ENCODE results near the gene CHRNE. TPM values are rescaled to one million over a fixed set of nuclear protein-coding genes. Genes with fewer than 3 reads are reported as not detected.
"Not testable (repeated sequence)": the region's sequence is repeated elsewhere in the genome, so short reads cannot be mapped to it uniquely, and the experiment has no call there.

Gene CHRNE
- total RNA-seq, 1 experiment from 2014 or later = 0.31 TPM

- Histone ChIP-seq H3K9me3 (ENCODE audit: control insufficient read depth, low read depth, low read length) (no peaks in the 10 kb centered on the region), H4K91ac (ENCODE audit: insufficient read length, low read depth, low read length) (no peak overlapping the region), H4K20me1 (ENCODE audit: control insufficient read depth, insufficient read depth, insufficient read length) (no peaks in the 10 kb centered on the region), H2AFZ (ENCODE audit: low read length) (no peak overlapping the region), H4K5ac (ENCODE audit: insufficient read length, low read depth, low read length) (no peak overlapping the region), H3K4me2 (ENCODE audit: insufficient read depth, insufficient read length, low read length) (no peak overlapping the region), H3K27ac (ENCODE audit: insufficient read length, low read depth, low read length) (no peak overlapping the region), H2AK5ac (ENCODE audit: insufficient read length, low read length) (no peak overlapping the region), H3K56ac (ENCODE audit: insufficient read length, low read depth, low read length) (no peak overlapping the region), H3T11ph (ENCODE audit: low read length) (no peak overlapping the region), H3K18ac (ENCODE audit: insufficient read length, low read depth, low read length) (no peak overlapping the region), H2BK5ac (ENCODE audit: insufficient read length, low read length) (no peak overlapping the region), H4K8ac (replicated peaks; ENCODE audit: insufficient read length, low read depth, low read length) (no peak overlapping the region), H3K14ac (ENCODE audit: insufficient read depth, low read length) (no peak overlapping the region), H3K9ac (ENCODE audit: extremely low read depth, insufficient read length, low read length) (no peak overlapping the region), H2BK12ac (ENCODE audit: insufficient read length, low read depth, low read length) (no peak overlapping the region), H3K23me2 (ENCODE audit: insufficient read length, low read depth, low read length, poor library complexity, severe bottlenecking) (no peaks in the 10 kb centered on the region), H2BK15ac (ENCODE audit: low read depth, low read length) (no peak overlapping the region), H3K79me1 (ENCODE audit: insufficient read depth, low read depth, low read length, poor library complexity, severe bottlenecking) (no peaks in the 10 kb centered on the region), H3K27me3 (ENCODE audit: insufficient read depth, low read length) (no peaks in the 10 kb centered on the region), H3K23ac (ENCODE audit: insufficient read length, low read depth, low read length) (no peak overlapping the region), H2BK20ac (ENCODE audit: low read depth, low read length, poor library complexity, severe bottlenecking) (no peak overlapping the region), H2BK120ac (ENCODE audit: low read depth, low read length, poor library complexity, severe bottlenecking) (no peak overlapping the region), H3K79me2 (ENCODE audit: insufficient read depth, low read length) (no peaks in the 10 kb centered on the region), H3K4ac (ENCODE audit: low read depth, low read length) (no peak overlapping the region), H3K4me1 (ENCODE audit: insufficient read depth, low read length) (no peaks in the 10 kb centered on the region)
- WGBS (ENCODE audit: extremely low coverage, insufficient read length, low lambda C conversion rate) = no CpG with 5 or more reads among the region's 18 CpGs
- no peak overlapping the region for H3K4me3 Mint-ChIP-seq
- H3K27me3 Mint-ChIP-seq (ENCODE audit: low read depth) = no peaks in the 10 kb centered on the region; the same call in 1 of the 2 replicates
- H3K4me1 Mint-ChIP-seq = peaks cover 13 to 15% of the 10 kb centered on the region in 2 experiments
- no peak for DNase-seq
- TF ChIP-seq CTCF (conservative IDR thresholded peaks at IDR 0.05) = no peak
- no peaks in the 10 kb centered on the region for H3K9me3 Mint-ChIP-seq
- H3K36me3 Mint-ChIP-seq (ENCODE audit: insufficient read depth in 1 of 3, low read depth in 3 of 3) = peaks cover 5 to 25% (median 8%) of the 10 kb centered on the region in 3 experiments; a peak in 6 of 7 replicates
- H3K27ac Mint-ChIP-seq = peak overlapping the region in 1 of 3 experiments; percentile 91; a peak in 1 of 7 replicates
Observed at GRCh38 chr17:4928881-4929280, 26.0 kb upstream of the CHRNE start.

GRCh38 chr17:4926577-4927335 is 23.9 kb upstream of the CHRNE start:
- not testable (repeated sequence) for H2AK5ac ChIP-seq (ENCODE audit: insufficient read length, low read length); H3T11ph ChIP-seq (ENCODE audit: low read length); H2BK120ac ChIP-seq (ENCODE audit: low read depth, low read length, poor library complexity, severe bottlenecking); H2BK5ac ChIP-seq (ENCODE audit: insufficient read length, low read length); H3K14ac ChIP-seq (ENCODE audit: insufficient read depth, low read length); H3K9me3 Mint-ChIP-seq; H3K4me3 Mint-ChIP-seq; H3K4ac ChIP-seq (ENCODE audit: low read depth, low read length); H4K91ac ChIP-seq (ENCODE audit: insufficient read length, low read depth, low read length); H3K79me2 ChIP-seq (ENCODE audit: insufficient read depth, low read length); H2BK15ac ChIP-seq (ENCODE audit: low read depth, low read length); DNase-seq; H3K27me3 ChIP-seq (ENCODE audit: insufficient read depth, low read length); H2AFZ ChIP-seq (ENCODE audit: low read length); H3K79me1 ChIP-seq (ENCODE audit: insufficient read depth, low read depth, low read length, poor library complexity, severe bottlenecking); H2BK12ac ChIP-seq (ENCODE audit: insufficient read length, low read depth, low read length); H3K9me3 ChIP-seq (ENCODE audit: control insufficient read depth, low read depth, low read length); H4K20me1 ChIP-seq (ENCODE audit: control insufficient read depth, insufficient read depth, insufficient read length); H3K56ac ChIP-seq (ENCODE audit: insufficient read length, low read depth, low read length); H3K4me1 ChIP-seq (ENCODE audit: insufficient read depth, low read length); H4K5ac ChIP-seq (ENCODE audit: insufficient read length, low read depth, low read length); H3K4me2 ChIP-seq (ENCODE audit: insufficient read depth, insufficient read length, low read length); H3K9ac ChIP-seq (ENCODE audit: extremely low read depth, insufficient read length, low read length); H3K4me1 Mint-ChIP-seq; H2BK20ac ChIP-seq (ENCODE audit: low read depth, low read length, poor library complexity, severe bottlenecking); H4K8ac ChIP-seq (replicated peaks; ENCODE audit: insufficient read length, low read depth, low read length); H3K23ac ChIP-seq (ENCODE audit: insufficient read length, low read depth, low read length); H3K18ac ChIP-seq (ENCODE audit: insufficient read length, low read depth, low read length); H3K27me3 Mint-ChIP-seq (ENCODE audit: low read depth); H3K27ac ChIP-seq (ENCODE audit: insufficient read length, low read depth, low read length); H3K23me2 ChIP-seq (ENCODE audit: insufficient read length, low read depth, low read length, poor library complexity, severe bottlenecking)
- Mint-ChIP-seq H3K27ac (peak overlapping the region in 2 of 3 experiments; percentile 19 to 56; a peak in 1 of 7 replicates), H3K36me3 (ENCODE audit: insufficient read depth in 1 of 3, low read depth in 3 of 3) (peaks cover 2 to 16% (median 8%) of the 10 kb centered on the region in 3 experiments; a peak in 5 of 7 replicates)
- no CpG with 5 or more reads among the region's 24 CpGs for WGBS (ENCODE audit: extremely low coverage, insufficient read length, low lambda C conversion rate)

All from H9 (cell line).